Karpas-422 (cell line): ENCODE data around the gene MYOZ3. TPM values are rescaled to one million over a fixed set of nuclear protein-coding genes. Genes with fewer than 3 reads are reported as not detected.

Source experiments
- DNase-seq: peaks from one replicate; pipeline ENCODE4 v3.0.0-alpha.2; 2015
- H2AFZ ChIP-seq: fragments of 200-600 bp; sonication (generic); 2 replicates; pipeline ENCODE4 v1.6.1; 2014; ENCODE audit warnings: antibody characterized with exemption, low read length, mixed read lengths
- H3K27ac ChIP-seq: fragments of 200-600 bp; sonication (generic); 2 replicates; pipeline ENCODE4 v1.5.1; 2014; ENCODE audit warnings: mild to moderate bottlenecking, low read length, moderate library complexity
- H3K27me3 ChIP-seq: fragments of 200-600 bp; sonication (generic); 2 replicates; pipeline ENCODE4 v1.6.1; 2014; ENCODE audit warnings: low read length, mixed read lengths
- H3K36me3 ChIP-seq: fragments of 200-600 bp; sonication (generic); 2 replicates; pipeline ENCODE4 v1.6.1; 2014; ENCODE audit warnings: low read length, mixed read lengths; ENCODE audit not compliant: insufficient read depth
- H3K4me1 ChIP-seq: fragments of 200-600 bp; sonication (generic); 2 replicates; pipeline ENCODE4 v1.6.1; 2014; ENCODE audit warnings: mild to moderate bottlenecking, low read length, mixed read lengths
- H3K4me2 ChIP-seq: fragments of 200-600 bp; sonication (generic); 2 replicates; pipeline ENCODE4 v1.6.1; 2014; ENCODE audit warnings: low read length, low read depth, mild to moderate bottlenecking; ENCODE audit not compliant: poor library complexity, severe bottlenecking
- H3K4me3 ChIP-seq: fragments of 200-600 bp; sonication (generic); 2 replicates; pipeline ENCODE4 v1.5.1; 2014; ENCODE audit warnings: mild to moderate bottlenecking, antibody characterized with exemption, low read length, mixed read lengths
- H3K79me2 ChIP-seq: fragments of 200-600 bp; sonication (generic); 2 replicates; pipeline ENCODE4 v1.6.1; 2014; ENCODE audit warnings: mild to moderate bottlenecking, low read length, mixed read lengths
- H3K9ac ChIP-seq: fragments of 200-600 bp; sonication (generic); 2 replicates; pipeline ENCODE4 v1.6.0; 2014; ENCODE audit warnings: low read length
- H3K9me2 ChIP-seq: fragments of 200-600 bp; sonication (generic), shearing (Covaris generic); replicated peaks from 2 replicates; pipeline ENCODE4 v1.6.0; 2014; ENCODE audit warnings: mild to moderate bottlenecking, low read length, moderate library complexity; ENCODE audit not compliant: insufficient read depth
- H3K9me3 ChIP-seq: fragments of 300-700, 200-600 bp; sonication (generic); 2 replicates; pipeline ENCODE4 v1.6.1; 2014; ENCODE audit warnings: low read length, mixed read lengths
- H4K20me1 ChIP-seq: fragments of 200-600 bp; sonication (generic); 2 replicates; pipeline ENCODE4 v1.6.1; 2014; ENCODE audit warnings: mild to moderate bottlenecking, antibody characterized with exemption, low read length, low read depth; ENCODE audit not compliant: insufficient read depth
- total RNA-seq: library from RNA; depleted of rRNA; stranded (reverse); fragments of >200 nt; shearing (Covaris generic); gene quantifications from 2 replicates; pipeline ENCODE4 v1.2.3, GENCODE V29; 2014; ENCODE audit warnings: low replicate concordance

MYOZ3 gene
- total RNA-seq, 1 experiment from 2014 or later = not detected

- H3K9ac ChIP-seq = no peak overlapping the region
- no peak overlapping the region for H3K4me2 ChIP-seq
- H3K4me1 ChIP-seq = no peaks in the 10 kb centered on the region
- no peaks in the 10 kb centered on the region for H3K36me3 ChIP-seq
- no peak overlapping the region for H2AFZ ChIP-seq
- H3K27me3 ChIP-seq = no peaks in the 10 kb centered on the region
- no peaks in the 10 kb centered on the region for H3K9me3 ChIP-seq
- H3K79me2 ChIP-seq = no peaks in the 10 kb centered on the region
- H3K9me2 ChIP-seq = no peaks in the 10 kb centered on the region
- no peaks in the 10 kb centered on the region for H4K20me1 ChIP-seq
- no peak overlapping the region for H3K4me3 ChIP-seq
- no peak overlapping the region for H3K27ac ChIP-seq
- no peak for DNase-seq
These were observed 17.9 kb upstream of the MYOZ3 start for GRCh38 chr5:150642991-150643710.

DNA sequence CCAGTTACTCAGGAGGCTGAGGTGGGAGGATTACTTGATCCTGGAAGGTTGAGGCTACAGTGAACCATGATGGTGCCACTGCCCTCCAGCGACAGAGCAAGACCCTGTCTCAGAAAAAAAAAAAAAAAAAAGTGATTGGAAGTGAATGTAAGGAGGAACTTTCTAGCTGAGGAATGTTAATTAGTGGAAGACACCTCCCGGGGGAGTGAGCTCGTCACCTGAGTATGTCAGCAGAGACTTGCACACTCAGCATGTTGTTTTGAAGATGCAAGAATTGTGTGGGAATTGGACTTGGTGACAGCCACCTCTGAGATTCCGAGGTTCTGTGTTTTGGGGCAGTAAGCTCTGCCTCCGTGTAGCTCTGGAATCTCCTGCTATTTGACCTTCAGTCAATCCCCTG is 17.0 kb upstream of the MYOZ3 start:
- H3K4me2 ChIP-seq = no peak overlapping the region

DNA sequence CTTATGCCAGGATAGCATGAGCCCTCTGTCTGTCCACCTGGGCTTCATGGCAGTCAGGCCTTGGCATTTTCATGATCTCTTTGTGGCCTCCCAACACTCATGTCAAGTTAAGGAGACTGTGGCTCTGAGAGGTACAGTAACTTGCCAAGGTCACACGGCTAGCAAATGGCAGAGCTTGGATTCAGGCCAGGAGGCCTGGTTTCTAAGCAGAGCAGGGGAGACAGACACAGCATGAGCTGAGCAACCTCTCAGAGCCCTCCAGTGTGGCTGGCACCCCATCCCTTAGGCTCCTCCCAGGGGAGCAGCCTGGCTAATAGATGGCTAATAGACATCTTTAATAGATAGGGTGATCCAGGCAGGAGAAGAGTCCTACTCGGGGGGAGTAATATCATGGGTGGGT is 16.5 kb upstream of the MYOZ3 start:
- H3K4me2 ChIP-seq = no peak overlapping the region

More for the DNA sequence above, 17.0 kb upstream of the MYOZ3 start:
- DNase-seq = no peak
- H3K9ac ChIP-seq = no peak overlapping the region
- H3K27ac ChIP-seq = no peak overlapping the region
- H4K20me1 ChIP-seq = no peaks in the 10 kb centered on the region
- H3K4me3 ChIP-seq = no peak overlapping the region
- no peaks in the 10 kb centered on the region for H3K27me3 ChIP-seq
- H3K4me1 ChIP-seq = no peaks in the 10 kb centered on the region
- no peak overlapping the region for H2AFZ ChIP-seq
- no peaks in the 10 kb centered on the region for H3K36me3 ChIP-seq
- H3K9me3 ChIP-seq = no peaks in the 10 kb centered on the region
- H3K79me2 ChIP-seq = no peaks in the 10 kb centered on the region
- no peaks in the 10 kb centered on the region for H3K9me2 ChIP-seq

GRCh38 chr5:150645070-150645700 is 15.9 kb upstream of the MYOZ3 start:
- no peak overlapping the region for H3K27ac ChIP-seq
- H3K79me2 ChIP-seq = no peaks in the 10 kb centered on the region
- no peaks in the 10 kb centered on the region for H3K9me2 ChIP-seq
- no peaks in the 10 kb centered on the region for H3K27me3 ChIP-seq
- H3K4me2 ChIP-seq = no peak overlapping the region
- H3K36me3 ChIP-seq = no peaks in the 10 kb centered on the region
- H4K20me1 ChIP-seq = no peaks in the 10 kb centered on the region
- H3K9ac ChIP-seq = no peak overlapping the region
- H3K4me1 ChIP-seq = no peaks in the 10 kb centered on the region
- no peak overlapping the region for H3K4me3 ChIP-seq
- H3K9me3 ChIP-seq = no peaks in the 10 kb centered on the region
- H2AFZ ChIP-seq = no peak overlapping the region
- DNase-seq = no peak

More for the DNA sequence above, 16.5 kb upstream of the MYOZ3 start:
- Histone ChIP-seq H3K4me3 (no peak overlapping the region), H3K36me3 (no peaks in the 10 kb centered on the region), H2AFZ (no peak overlapping the region), H3K27ac (no peak overlapping the region), H3K9me3 (no peaks in the 10 kb centered on the region), H3K9ac (no peak overlapping the region), H3K79me2 (no peaks in the 10 kb centered on the region), H3K9me2 (no peaks in the 10 kb centered on the region), H3K4me1 (no peaks in the 10 kb centered on the region), H3K27me3 (no peaks in the 10 kb centered on the region), H4K20me1 (no peaks in the 10 kb centered on the region)
- DNase-seq = no peak

DNA sequence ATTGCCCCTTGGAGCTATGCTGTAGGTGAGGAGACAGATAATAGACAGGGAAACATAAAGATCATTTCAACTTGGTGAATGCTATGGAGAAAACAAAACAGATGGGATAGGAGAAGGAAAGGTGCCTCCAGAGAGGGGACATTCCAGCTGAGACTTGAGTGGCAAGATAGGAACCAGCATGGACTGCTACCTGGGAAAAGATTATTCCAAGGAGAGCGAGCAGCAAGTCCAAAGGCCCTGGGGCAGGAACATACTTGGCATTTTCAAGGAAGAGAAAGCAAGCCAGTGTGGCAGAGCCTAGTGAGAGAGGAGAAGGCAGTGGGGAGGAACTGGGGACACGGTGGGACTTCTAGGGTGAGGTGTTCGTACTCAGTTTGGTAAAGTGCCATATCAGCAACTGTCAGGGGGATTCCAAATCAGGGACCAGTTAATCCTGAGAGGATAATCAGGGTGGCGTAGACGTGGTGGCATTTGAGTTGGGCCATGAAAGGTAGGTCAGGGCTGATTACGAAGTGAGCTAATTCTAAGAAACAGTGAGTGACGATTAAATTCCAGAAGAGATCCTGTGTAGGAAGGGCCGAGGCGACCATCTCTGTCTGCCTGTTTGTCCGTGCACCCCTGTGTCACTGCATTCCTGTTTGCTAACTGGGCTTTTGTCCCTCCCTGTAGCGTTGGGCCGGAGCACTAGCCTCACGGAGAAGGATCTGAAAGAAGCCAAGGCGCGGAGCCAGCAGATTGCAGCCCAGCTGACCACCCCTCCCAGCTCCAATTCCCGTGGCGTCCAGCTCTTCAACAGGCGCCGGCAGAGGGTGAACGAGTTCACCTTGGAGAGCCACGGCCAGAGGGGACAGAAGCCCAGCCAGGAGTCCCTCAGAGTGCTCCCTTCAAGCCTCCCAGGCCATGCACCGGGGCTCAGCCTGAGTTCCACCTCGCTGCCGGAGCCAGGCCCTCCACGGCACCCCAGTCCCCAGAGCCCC is 13.5 kb upstream of the MYOZ3 start:
- H3K9ac ChIP-seq = no peak overlapping the region
- no peaks in the 10 kb centered on the region for H3K79me2 ChIP-seq
- no peaks in the 10 kb centered on the region for H3K4me1 ChIP-seq
- no peak for DNase-seq
- H3K27ac ChIP-seq = no peak overlapping the region
- no peaks in the 10 kb centered on the region for H3K27me3 ChIP-seq
- no peak overlapping the region for H3K4me2 ChIP-seq
- no peaks in the 10 kb centered on the region for H3K36me3 ChIP-seq
- H3K4me3 ChIP-seq = no peak overlapping the region
- H3K9me3 ChIP-seq = no peaks in the 10 kb centered on the region
- H4K20me1 ChIP-seq = no peaks in the 10 kb centered on the region
- no peaks in the 10 kb centered on the region for H3K9me2 ChIP-seq
- no peak overlapping the region for H2AFZ ChIP-seq

DNA sequence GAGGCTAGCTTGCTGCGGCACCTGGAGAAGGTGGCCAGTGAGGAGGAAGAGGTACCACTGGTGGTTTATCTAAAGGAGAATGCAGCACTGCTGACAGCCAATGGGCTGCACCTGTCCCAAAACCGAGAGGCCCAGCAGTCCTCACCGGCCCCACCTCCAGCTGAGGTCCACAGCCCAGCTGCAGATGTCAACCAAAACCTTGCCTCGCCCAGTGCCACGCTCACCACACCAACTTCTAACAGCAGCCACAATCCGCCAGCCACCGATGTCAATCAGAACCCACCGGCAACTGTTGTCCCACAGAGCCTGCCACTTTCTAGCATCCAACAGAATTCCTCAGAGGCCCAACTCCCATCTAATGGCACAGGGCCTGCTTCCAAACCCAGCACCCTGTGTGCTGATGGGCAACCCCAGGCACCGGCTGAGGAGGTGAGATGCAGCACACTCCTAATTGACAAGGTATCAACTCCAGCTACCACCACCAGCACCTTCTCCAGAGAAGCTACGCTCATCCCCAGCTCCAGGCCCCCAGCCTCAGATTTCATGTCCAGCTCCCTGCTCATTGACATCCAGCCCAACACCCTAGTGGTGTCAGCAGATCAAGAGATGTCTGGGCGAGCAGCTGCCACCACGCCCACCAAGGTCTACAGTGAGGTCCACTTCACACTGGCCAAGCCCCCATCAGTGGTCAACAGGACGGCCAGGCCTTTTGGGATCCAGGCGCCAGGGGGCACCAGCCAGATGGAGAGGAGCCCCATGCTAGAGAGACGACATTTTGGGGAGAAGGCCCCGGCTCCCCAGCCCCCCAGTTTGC is 12.6 kb upstream of the MYOZ3 start:
- H3K9ac ChIP-seq = no peak overlapping the region
- no peaks in the 10 kb centered on the region for H4K20me1 ChIP-seq
- DNase-seq = no peak
- H3K4me2 ChIP-seq = no peak overlapping the region
- H2AFZ ChIP-seq = no peak overlapping the region
- H3K27ac ChIP-seq = no peak overlapping the region
- no peaks in the 10 kb centered on the region for H3K79me2 ChIP-seq
- H3K4me1 ChIP-seq = no peaks in the 10 kb centered on the region
- H3K4me3 ChIP-seq = no peak overlapping the region
- H3K36me3 ChIP-seq = no peaks in the 10 kb centered on the region
- H3K9me3 ChIP-seq = no peaks in the 10 kb centered on the region
- H3K27me3 ChIP-seq = no peaks in the 10 kb centered on the region
- H3K9me2 ChIP-seq = no peaks in the 10 kb centered on the region

DNA sequence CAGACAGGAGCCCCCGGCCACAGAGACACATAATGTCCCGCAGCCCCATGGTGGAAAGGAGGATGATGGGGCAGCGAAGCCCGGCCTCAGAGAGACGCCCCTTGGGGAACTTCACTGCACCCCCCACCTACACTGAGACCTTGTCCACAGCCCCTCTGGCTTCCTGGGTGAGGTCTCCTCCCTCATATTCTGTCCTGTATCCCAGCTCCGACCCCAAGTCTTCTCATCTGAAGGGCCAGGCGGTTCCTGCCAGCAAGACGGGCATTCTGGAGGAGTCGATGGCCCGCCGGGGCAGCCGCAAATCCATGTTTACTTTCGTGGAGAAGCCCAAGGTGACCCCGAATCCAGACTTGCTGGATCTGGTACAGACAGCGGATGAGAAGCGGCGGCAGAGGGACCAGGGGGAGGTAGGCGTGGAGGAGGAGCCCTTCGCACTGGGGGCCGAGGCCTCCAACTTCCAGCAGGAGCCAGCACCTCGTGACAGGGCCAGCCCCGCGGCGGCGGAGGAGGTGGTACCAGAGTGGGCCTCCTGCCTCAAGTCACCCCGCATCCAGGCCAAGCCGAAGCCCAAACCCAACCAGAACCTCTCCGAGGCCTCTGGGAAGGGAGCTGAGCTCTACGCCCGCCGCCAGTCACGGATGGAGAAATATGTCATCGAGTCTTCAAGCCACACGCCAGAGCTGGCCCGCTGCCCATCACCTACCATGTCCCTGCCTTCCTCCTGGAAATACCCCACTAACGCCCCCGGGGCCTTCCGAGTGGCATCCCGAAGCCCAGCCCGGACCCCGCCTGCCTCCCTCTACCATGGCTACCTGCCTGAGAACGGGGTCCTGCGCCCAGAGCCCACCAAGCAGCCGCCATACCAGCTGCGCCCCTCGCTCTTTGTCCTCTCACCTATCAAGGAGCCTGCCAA is 11.7 kb upstream of the MYOZ3 start:
- DNase-seq = no peak
- Histone ChIP-seq H2AFZ (no peak overlapping the region), H3K4me1 (no peaks in the 10 kb centered on the region), H3K9me2 (no peaks in the 10 kb centered on the region), H4K20me1 (no peaks in the 10 kb centered on the region), H3K27ac (no peak overlapping the region), H3K4me3 (no peak overlapping the region), H3K36me3 (no peaks in the 10 kb centered on the region), H3K79me2 (no peaks in the 10 kb centered on the region), H3K27me3 (no peaks in the 10 kb centered on the region), H3K9ac (no peak overlapping the region), H3K4me2 (no peak overlapping the region), H3K9me3 (no peaks in the 10 kb centered on the region)
